H1 (cell line): ENCODE data around the gene PCBP1. TPM values are rescaled to one million over a fixed set of nuclear protein-coding genes. Genes with fewer than 3 reads are reported as not detected.
A peak's percentile ranks its signal among the peaks of the same experiment; 100 is the strongest.

Experiments
- CTCF ChIA-PET: fragments of 300-600 bp; sonication (Branson Sonifier 250); formaldehyde crosslinking; loops from one replicate; lab custom pipeline; 2021; ENCODE audit not compliant: partially characterized antibody; lab: Charles Lee
- POLR2A ChIA-PET: fragments of 300-600 bp; sonication (Branson Sonifier 250); formaldehyde crosslinking; loops from one replicate; lab custom pipeline; 2021; ENCODE audit warnings: inconsistent platforms; ENCODE audit not compliant: partially characterized antibody; lab: Charles Lee
- DNase-seq, 2 experiments: peaks; one replicate each; pipeline versions ENCODE4 v3.0.0 to v3.0.0-alpha.2; 2010 to 2022; ENCODE audit warnings: low spot score in 2 of 2, low read depth in 1 of 2, mixed read lengths in 1 of 2
- FAIRE-seq: peaks from 2 replicates; lab custom pipeline; 2011; peaks lifted over from hg19 to GRCh38; lab: Jason Lieb, UNC
- H2AFZ ChIP-seq: 2 replicates; pipeline ENCODE4 v1.8.1; 2012; ENCODE audit warnings: low read length, inconsistent platforms
- H2AK5ac ChIP-seq: 2 replicates; pipeline ENCODE4 v1.6.1; 2013; ENCODE audit warnings: low read depth, low read length
- H2BK120ac ChIP-seq: replicated peaks from 2 replicates; pipeline ENCODE3; 2013; ENCODE audit warnings: low read depth, low read length, inconsistent platforms
- H2BK12ac ChIP-seq: 2 replicates; pipeline ENCODE4 v1.6.1; 2013; ENCODE audit warnings: low read depth, low read length
- H2BK15ac ChIP-seq: 2 replicates; pipeline ENCODE4 v1.6.1; 2013; ENCODE audit warnings: low read length
- H2BK20ac ChIP-seq: 2 replicates; pipeline ENCODE4 v1.6.1; 2013; ENCODE audit warnings: low read length
- H2BK5ac ChIP-seq: 2 replicates; pipeline ENCODE4 v1.6.1; 2013; ENCODE audit warnings: low read depth, low read length
- H3K14ac ChIP-seq: 2 replicates; pipeline ENCODE4 v1.6.1; 2013; ENCODE audit warnings: inconsistent platforms; ENCODE audit not compliant: insufficient read length
- H3K18ac ChIP-seq: 2 replicates; pipeline ENCODE4 v1.6.1; 2013; ENCODE audit warnings: low read length; ENCODE audit errors: extremely low read depth
- H3K23ac ChIP-seq: 2 replicates; pipeline ENCODE4 v1.6.1; 2013; ENCODE audit warnings: inconsistent platforms; ENCODE audit not compliant: insufficient read length
- H3K23me2 ChIP-seq: 2 replicates; pipeline ENCODE4 v1.6.1; 2013; ENCODE audit warnings: low read depth, low read length
- H3K27ac ChIP-seq: 2 replicates; pipeline ENCODE4 v1.6.1; 2011; ENCODE audit warnings: low read depth, low read length, inconsistent platforms
- H3K27me3 ChIP-seq, 4 experiments: replicated peaks in 1 of 4; 1 replicate in 1 of 4; 2 replicates in 3 of 4; pipeline versions ENCODE4 v1.6.1 to v1.8.1; 2011 to 2013; ENCODE audit warnings: low read length in 3 of 4, mild to moderate bottlenecking in 3 of 4, inconsistent platforms in 2 of 4, mixed read lengths in 2 of 4, moderate library complexity in 1 of 4; ENCODE audit not compliant: control insufficient read depth in 3 of 4, insufficient read depth in 3 of 4; ENCODE audit errors: extremely low read depth in 1 of 4
- H3K36me3 ChIP-seq, 4 experiments: 2 replicates each; pipeline versions ENCODE4 v1.6.1 to v1.8.1; 2011 to 2013; ENCODE audit warnings: mild to moderate bottlenecking in 4 of 4, low read length in 3 of 4, moderate library complexity in 2 of 4, control low read depth in 1 of 4, inconsistent platforms in 1 of 4; ENCODE audit not compliant: insufficient read depth in 4 of 4, control insufficient read depth in 2 of 4
- H3K4ac ChIP-seq: replicated peaks from 2 replicates; pipeline ENCODE3; 2013; ENCODE audit warnings: low read length, low read depth, mixed read lengths, inconsistent platforms; ENCODE audit not compliant: insufficient read length
- H3K4me1 ChIP-seq, 4 experiments: replicated peaks in 1 of 4; 1 replicate in 1 of 4; 2 replicates in 3 of 4; pipeline versions ENCODE4 v1.6.1 to v1.8.1; 2011 to 2013; ENCODE audit warnings: low read length in 3 of 4, inconsistent platforms in 2 of 4, mixed read lengths in 1 of 4; ENCODE audit not compliant: insufficient read depth in 4 of 4, control insufficient read depth in 3 of 4
- H3K4me2 ChIP-seq, 2 experiments: 2 replicates each; pipeline versions ENCODE4 v1.6.1 to v1.8.1; 2011 to 2013; ENCODE audit warnings: low read depth in 2 of 2, low read length in 2 of 2, control low read depth in 1 of 2, inconsistent platforms in 1 of 2, mild to moderate bottlenecking in 1 of 2; ENCODE audit not compliant: insufficient read depth in 1 of 2
- H3K4me3 ChIP-seq, 4 experiments: fragments of 200-600, 300-600 bp in 1 of 4; sonication (generic), shearing (Covaris generic), sonication (Bioruptor Twin) in 1 of 4; 2 replicates each; pipeline versions ENCODE4 v1.5.1 to v1.8.1; 2011 to 2016; ENCODE audit warnings: low read length in 4 of 4, low read depth in 3 of 4, control low read depth in 2 of 4, inconsistent platforms in 2 of 4, mild to moderate bottlenecking in 2 of 4, mixed read lengths in 1 of 4, moderate library complexity in 1 of 4; ENCODE audit not compliant: insufficient read depth in 2 of 4; ENCODE audit errors: extremely low read depth in 1 of 4
- H3K56ac ChIP-seq: replicated peaks from 2 replicates; pipeline ENCODE3; 2013; ENCODE audit warnings: low read depth, mild to moderate bottlenecking, mixed read lengths, low read length, inconsistent platforms; ENCODE audit not compliant: insufficient read length
- H3K79me1 ChIP-seq: 2 replicates; pipeline ENCODE4 v1.6.1; 2013; ENCODE audit warnings: low read depth, low read length, control low read depth
- H3K79me2 ChIP-seq, 2 experiments: 2 replicates each; pipeline versions ENCODE4 v1.6.1 to v1.8.1; 2012 to 2013; ENCODE audit warnings: low read length in 2 of 2, mild to moderate bottlenecking in 2 of 2, inconsistent platforms in 1 of 2; ENCODE audit not compliant: insufficient read depth in 2 of 2, control insufficient read depth in 1 of 2
- H3K9ac ChIP-seq, 4 experiments: replicated peaks in 1 of 4; 1 replicate in 1 of 4; 2 replicates in 3 of 4; pipeline versions ENCODE4 v1.6.1 to v1.8.1; 2011 to 2013; ENCODE audit warnings: low read depth in 3 of 4, low read length in 3 of 4, control low read depth in 2 of 4, mild to moderate bottlenecking in 2 of 4, moderate library complexity in 2 of 4, inconsistent platforms in 1 of 4; ENCODE audit errors: extremely low read depth in 1 of 4
- H3K9me3 ChIP-seq, 2 experiments: 2 replicates each; pipeline versions ENCODE4 v1.6.1 to v1.8.1; 2012 to 2013; ENCODE audit warnings: mild to moderate bottlenecking in 2 of 2, moderate library complexity in 2 of 2, control low read depth in 1 of 2, inconsistent platforms in 1 of 2, low read depth in 1 of 2, low read length in 1 of 2, mixed read lengths in 1 of 2; ENCODE audit not compliant: insufficient read depth in 2 of 2
- H4K20me1 ChIP-seq, 2 experiments: replicated peaks in 1 of 2; 2 replicates each; pipeline versions ENCODE3 to v1.8.1; 2011 to 2013; ENCODE audit warnings: inconsistent platforms in 2 of 2, low read length in 2 of 2, mild to moderate bottlenecking in 1 of 2; ENCODE audit not compliant: insufficient read depth in 2 of 2, control insufficient read depth in 1 of 2
- H4K5ac ChIP-seq: 2 replicates; pipeline ENCODE4 v1.6.1; 2013; ENCODE audit warnings: low read length, low read depth, mixed read lengths, inconsistent platforms; ENCODE audit not compliant: insufficient read length
- H4K8ac ChIP-seq: 2 replicates; pipeline ENCODE4 v1.8.0; 2013; ENCODE audit warnings: mild to moderate bottlenecking, moderate library complexity, low read length, inconsistent platforms; ENCODE audit not compliant: insufficient read depth; ENCODE audit errors: extremely low read depth
- H4K91ac ChIP-seq: replicated peaks from 2 replicates; pipeline ENCODE3; 2013; ENCODE audit warnings: low read length, mixed read lengths, inconsistent platforms; ENCODE audit not compliant: insufficient read length
- ASH2L ChIP-seq: fragments of 200-600, 300-600 bp; sonication (generic); IDR thresholded peaks from one replicate; pipeline ENCODE4 v1.7.1; 2017; ENCODE audit warnings: low read length
- CREB1 ChIP-seq: IDR thresholded peaks from 2 replicates; pipeline ENCODE4 v1.6.1; 2012; ENCODE audit warnings: inconsistent platforms
- CTCF ChIP-seq, 3 experiments: IDR thresholded peaks; 1 replicate in 2 of 3; 2 replicates in 1 of 3; pipeline versions ENCODE4 v1.5.1 to v1.6.1; 2011; ENCODE audit warnings: low read length in 3 of 3, mild to moderate bottlenecking in 3 of 3, inconsistent platforms in 2 of 3, low read depth in 1 of 3, moderate library complexity in 1 of 3; ENCODE audit not compliant: insufficient read depth in 1 of 3; ENCODE audit errors: control extremely low read depth in 1 of 3
- FOSL1 ChIP-seq: IDR thresholded peaks from 2 replicates; pipeline ENCODE4 v1.6.1; 2011; ENCODE audit warnings: mild to moderate bottlenecking, low read depth, low read length, moderate library complexity; ENCODE audit not compliant: insufficient read depth
- HDAC2 ChIP-seq, 2 experiments: fragments of 300-600 bp in 1 of 2; sonication (generic) in 1 of 2; IDR thresholded peaks; 2 replicates each; pipeline ENCODE4 v1.6.1; 2011 to 2012; ENCODE audit warnings: low read depth in 2 of 2, low read length in 2 of 2, mild to moderate bottlenecking in 2 of 2, moderate library complexity in 2 of 2, borderline replicate concordance in 1 of 2, inconsistent platforms in 1 of 2
- JUN ChIP-seq: IDR thresholded peaks from 2 replicates; pipeline ENCODE4 v1.6.1; 2011; ENCODE audit warnings: low read depth, mild to moderate bottlenecking, improper control_type of control experiment, low read length
- KDM1A ChIP-seq: fragments of 200-600, 300-600 bp; sonication (generic); IDR thresholded peaks from 2 replicates; pipeline ENCODE4 v1.7.1; 2016; ENCODE audit warnings: mild to moderate bottlenecking, low read length, borderline replicate concordance
- KDM5A ChIP-seq: fragments of 200-600 bp; IDR thresholded peaks from 2 replicates; pipeline ENCODE4 v1.7.1; 2012; ENCODE audit warnings: mild to moderate bottlenecking, low read length, inconsistent platforms, mixed read lengths
- PHF8 ChIP-seq: fragments of 200-600 bp; sonication (generic); conservative IDR thresholded peaks from 2 replicates; pipeline ENCODE4 v1.7.1; 2012; ENCODE audit warnings: low read depth, mild to moderate bottlenecking, inconsistent platforms, low read length, moderate library complexity
- SP1 ChIP-seq: IDR thresholded peaks from 2 replicates; pipeline ENCODE4 v1.6.1; 2011; ENCODE audit warnings: low read depth, low read length
- TAF1 ChIP-seq: IDR thresholded peaks from 2 replicates; pipeline ENCODE4 v1.6.1; 2011; ENCODE audit warnings: mild to moderate bottlenecking, low read depth, low read length
- WGBS, 2 experiments: shearing (Covaris generic) in 1 of 2; methylation state at CpG; one replicate each; pipeline versions ENCODE4 v1.1.6 to v1.1.7; 2013 to 2015; ENCODE audit warnings: low lambda C conversion rate in 2 of 2, mixed read lengths in 2 of 2, inconsistent platforms in 1 of 2, low coverage in 1 of 2, missing lambda C conversion rate in 1 of 2; ENCODE audit not compliant: insufficient replicate concordance in 2 of 2, insufficient coverage in 1 of 2, insufficient read length in 1 of 2; ENCODE audit errors: extremely low coverage in 1 of 2, missing lambda C conversion rate in 1 of 2; 5-methylcytosine and 5-hydroxymethylcytosine counted together
- polyA plus RNA-seq, 7 experiments: library from polyadenylated mRNA; depleted of rRNA in 3 of 7; stranded (reverse) in 5 of 7; unstranded in 2 of 7; fragments of >200 nt in 5 of 7; fragments of 200-250 nt in 2 of 7; gene quantifications; 1 replicate in 5 of 7; 2 replicates in 1 of 7; 4 replicates in 1 of 7; pipeline versions ENCODE4 v1.2.1 to v1.2.3, GENCODE V29; 2011 to 2013; ENCODE audit warnings: missing spikeins in 2 of 7, mixed read lengths in 2 of 7
- total RNA-seq: library from RNA; stranded (reverse); fragmentation: NEBNext Ultra II Directional; extraction: Animal tissue kit (Norgen Biotek cat#: 25700); gene quantifications from 2 replicates; pipeline ENCODE4 v1.2.1, GENCODE V29; 2021

PCBP1 gene
- total and polyA plus RNA-seq, 2 of the 8 experiments (the other 6 are each of a cell fraction or from before 2014, with no cell fraction given) = 279 to 493 TPM

GRCh38 chr2:70123829-70124116 lies 36.5 kb downstream of the PCBP1 start:
- H2AK5ac ChIP-seq = peak overlapping the region; percentile 93; the same call in 1 of the 2 replicates
- H3K36me3 ChIP-seq = no peaks in the 10 kb centered on the region
- peak overlapping the region; percentile 91; the same call in 1 of the 2 replicates for H4K8ac ChIP-seq
- no peaks in the 10 kb centered on the region for H3K9me3 ChIP-seq
- H3K9ac ChIP-seq = peak overlapping the region; percentile 52 to 83 (median 71)
- H3K14ac ChIP-seq = no peak overlapping the region
- H2AFZ ChIP-seq = no peak overlapping the region
- H3K27me3 ChIP-seq = no peaks in the 10 kb centered on the region; a peak in 1 of 7 replicates
- no peak overlapping the region for H3K23ac ChIP-seq
- peak overlapping the region; percentile 97; the same call in 1 of the 2 replicates for H3K27ac ChIP-seq
- H3K79me1 ChIP-seq = no peaks in the 10 kb centered on the region
- peak overlapping the region; percentile 69; the same call in 1 of the 2 replicates for H2BK20ac ChIP-seq
- peak overlapping the region; percentile 70 to 74 for H3K4me2 ChIP-seq
- WGBS, 2 experiments = 13% methylated on average over 11 of the region's 11 CpGs; no CpG with 5 or more reads in 1 of the 2 experiments
- H4K20me1 ChIP-seq = no peaks in the 10 kb centered on the region
- DNase-seq (no peak), FAIRE-seq (no peak)
- peaks cover 11 to 22% (median 16%) of the 10 kb centered on the region in 4 experiments for H3K4me1 ChIP-seq
- H4K91ac ChIP-seq = peak overlapping the region; percentile 77
- peak overlapping the region; percentile 97; the same call in 1 of the 2 replicates for H2BK15ac ChIP-seq
- H2BK120ac ChIP-seq = peak overlapping the region; percentile 13
- peak overlapping the region; percentile 81 for H4K5ac ChIP-seq
- peaks cover 10% of the 10 kb centered on the region; the same call in 1 of the 2 replicates for H3K23me2 ChIP-seq
- no peak overlapping the region for H3K4ac ChIP-seq
- CTCF ChIA-PET = interaction anchor here (0.9 to 5.7 kb wide), 6 partner anchors 13 to 212 kb away, joined by 3 to 42 read pairs (median 4); no protein-coding TSS in a partner anchor
- POLR2A ChIA-PET = interaction anchor here (0.6 to 51.3 kb wide), 24 partner anchors 14 to 601 kb away, joined by 3 to 1553 read pairs (median 3); partner anchors contain the start of genes C2orf42, MXD1, PCBP1 and PCYOX1
- peak overlapping the region; percentile 52 to 89 (median 74) for H3K4me3 ChIP-seq
- H3K18ac ChIP-seq = peak overlapping the region; percentile 95
- H2BK12ac ChIP-seq = peak overlapping the region; percentile 98
- peak overlapping the region; percentile 79 for H3K56ac ChIP-seq
- peak overlapping the region; percentile 98 for H2BK5ac ChIP-seq
- H3K79me2 ChIP-seq = no peaks in the 10 kb centered on the region
- TF ChIP-seq CREB1 (no peak), CTCF (IDR thresholded peaks at IDR 0.05; ENCODE audit: control extremely low read depth in 1 of 3, insufficient read depth in 1 of 3, low read depth in 1 of 3, low read length in 3 of 3) (no peak), ASH2L (peak; percentile 79), PHF8 (no peak), KDM1A (peak; percentile 20; the same call in 1 of the 2 replicates), FOSL1 (no peak), TAF1 (no peak), JUN (no peak), HDAC2 (IDR thresholded peaks at IDR 0.05; ENCODE audit: borderline replicate concordance in 1 of 2, low read depth in 2 of 2, low read length in 2 of 2) (peak in 1 of 2 experiments; percentile 38; a peak in 1 of 4 replicates), SP1 (no peak), KDM5A (no peak)
